NT2/D1 (cell line): ENCODE data around the gene ABCE1.

ENCODE experiments used
- SUZ12 ChIP-seq: IDR thresholded peaks from 2 replicates; pipeline ENCODE4 v1.6.1; 2011; ENCODE audit not compliant: insufficient read length, insufficient read depth; ENCODE audit errors: extremely low read depth
- YY1 ChIP-seq: IDR thresholded peaks from 2 replicates; pipeline ENCODE4 v1.6.1; 2011; ENCODE audit not compliant: insufficient read length, insufficient read depth
- ZNF274 ChIP-seq: IDR thresholded peaks from 2 replicates; pipeline ENCODE4 v1.6.1; 2011; ENCODE audit warnings: mild to moderate bottlenecking, low read depth, low read length

GRCh38 chr4:145178740-145179280, 80.7 kb downstream of the ABCE1 start:
- TF ChIP-seq YY1 (no peak), ZNF274 (no peak), SUZ12 (no peak)
